ENCODE data around the gene HADHA. TPM values are rescaled to one million over a fixed set of nuclear protein-coding genes. Genes with fewer than 3 reads are reported as not detected.
"Not testable (repeated sequence)": the region's sequence is repeated elsewhere in the genome, so short reads cannot be mapped to it uniquely, and the experiment has no call there.

HADHA gene
- total RNA-seq: 100 to 1,000 TPM; 124 TPM

DNA sequence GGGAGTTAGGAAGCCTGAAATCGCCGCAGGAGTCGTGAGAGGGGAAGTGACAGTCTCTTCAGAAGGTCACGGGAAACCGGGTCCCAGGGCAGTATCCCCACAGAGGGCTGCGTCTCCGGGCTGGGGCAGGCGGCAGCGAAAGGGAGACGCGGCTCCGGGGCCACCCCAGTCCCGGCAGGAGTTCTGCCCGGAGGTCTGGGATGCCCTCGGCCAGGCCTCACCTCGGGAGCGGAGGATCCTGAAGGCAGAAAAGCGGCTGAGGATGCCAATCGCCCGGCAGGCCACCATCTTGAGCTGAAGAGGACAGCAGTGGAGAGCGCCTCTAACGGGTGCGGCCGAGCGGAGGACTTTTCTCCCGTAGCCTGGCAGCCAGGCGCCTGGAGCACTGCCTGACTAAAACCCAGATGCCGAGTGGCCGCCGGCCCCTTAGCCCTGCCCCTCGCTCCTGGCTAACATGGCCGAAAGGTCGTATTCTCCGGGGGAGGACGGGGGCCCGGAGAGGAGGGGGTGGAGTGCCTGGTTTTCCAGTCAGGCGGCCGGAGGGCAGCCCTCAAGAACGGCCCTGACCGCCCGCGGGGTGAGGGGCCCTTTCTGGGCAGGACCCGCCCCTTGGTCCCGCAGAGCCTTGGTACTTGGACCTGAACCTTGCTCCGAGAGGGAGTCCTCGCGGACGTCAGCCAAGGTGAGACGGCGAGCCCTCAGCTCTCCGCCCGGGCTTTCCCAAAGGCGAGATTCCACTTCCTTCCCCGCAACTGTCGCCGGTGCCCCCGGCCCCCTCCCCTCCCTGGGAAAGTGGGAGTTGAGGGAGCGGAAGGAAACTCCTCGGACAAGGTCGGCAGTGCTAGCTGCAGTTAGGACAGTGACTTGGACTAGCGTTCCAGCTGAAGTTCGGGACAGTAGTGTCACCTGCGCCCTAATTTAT is at the start of gene HADHA, which contains the start of gene HADHB:
Gene HADHA (minus strand): TSS at position 324 of the 922 bp plus-strand sequence. CDS start 36 bp downstream, at position 288.
Gene HADHB (plus strand): TSS at position 631 of the 922 bp plus-strand sequence. CDS start 9,316 bp downstream, outside the sequence.
- ChIA-PET POLR2A (interaction anchor here (1.9 kb wide), 1 partner anchor 102 kb away, joined by 11 read pairs; the partner anchor contains the start of genes ADGRF3 and SELENOI), CTCF (interaction anchor here (1.4 kb wide), 2 partner anchors 60 to 86 kb away, joined by 3 to 5 read pairs; no protein-coding TSS in a partner anchor)

DNA sequence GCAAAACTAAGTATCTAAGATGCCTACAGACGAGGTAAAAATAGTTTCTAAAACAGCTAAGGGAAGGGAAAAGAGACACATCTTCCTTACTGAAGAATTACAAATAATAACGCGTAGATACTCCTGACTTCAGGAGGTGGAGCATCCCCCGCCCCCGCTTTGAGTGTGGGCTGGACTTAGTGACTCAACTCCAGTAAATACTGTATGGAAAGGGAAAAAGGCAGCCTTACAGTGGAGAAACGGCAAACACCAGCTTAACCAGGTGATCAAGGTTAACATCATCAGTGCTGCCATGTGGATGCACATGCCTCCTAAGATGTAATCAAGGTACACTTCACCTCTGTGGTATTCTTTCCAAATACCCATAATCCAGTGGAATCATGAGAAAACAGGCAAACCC is 48.2 kb upstream of the HADHA start:
- POLR2A ChIA-PET: no interaction called here
- CTCF ChIA-PET: no interaction called here

DNA sequence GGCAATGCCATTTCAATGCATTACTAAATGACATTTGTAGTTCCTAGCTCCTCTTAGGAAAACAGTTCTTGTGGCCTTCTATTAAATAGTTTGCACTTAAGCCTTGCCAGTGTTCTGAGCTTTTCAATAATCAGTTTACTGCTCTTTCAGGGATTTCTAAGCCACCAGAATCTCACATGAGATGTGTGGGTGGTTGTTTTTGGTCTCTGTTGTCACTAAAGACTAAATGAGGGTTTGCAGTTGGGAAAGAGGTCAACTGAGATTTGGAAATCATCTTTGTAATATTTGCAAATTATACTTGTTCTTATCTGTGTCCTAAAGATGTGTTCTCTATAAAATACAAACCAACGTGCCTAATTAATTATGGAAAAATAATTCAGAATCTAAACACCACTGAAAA is 45.6 kb upstream of the HADHA start:
- POLR2A ChIA-PET: no interaction called here
- CTCF ChIA-PET: no interaction called here

DNA sequence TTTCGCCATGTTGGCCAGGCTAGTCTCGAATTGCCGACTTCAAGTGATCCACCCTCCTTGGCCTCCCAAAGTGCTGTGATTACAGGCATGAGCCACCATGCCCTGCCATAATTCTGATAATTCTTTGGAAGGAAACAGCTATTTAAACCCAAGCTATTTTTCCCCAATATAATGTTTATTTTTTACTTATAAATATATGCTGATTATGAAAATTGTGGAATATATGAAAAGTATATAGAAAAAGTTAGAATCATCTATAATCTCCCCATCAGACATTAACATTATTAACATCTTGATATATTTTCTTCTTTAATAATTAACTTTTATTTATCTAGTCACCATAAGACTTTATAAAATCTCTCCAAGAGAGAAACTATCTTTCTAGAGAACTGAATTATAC is 41.5 kb upstream of the HADHA start:
- ChIA-PET POLR2A (interaction anchor here (0.6 kb wide), 1 partner anchor 353 kb away, joined by 3 read pairs; no protein-coding TSS in a partner anchor), CTCF (no interaction called here)

DNA sequence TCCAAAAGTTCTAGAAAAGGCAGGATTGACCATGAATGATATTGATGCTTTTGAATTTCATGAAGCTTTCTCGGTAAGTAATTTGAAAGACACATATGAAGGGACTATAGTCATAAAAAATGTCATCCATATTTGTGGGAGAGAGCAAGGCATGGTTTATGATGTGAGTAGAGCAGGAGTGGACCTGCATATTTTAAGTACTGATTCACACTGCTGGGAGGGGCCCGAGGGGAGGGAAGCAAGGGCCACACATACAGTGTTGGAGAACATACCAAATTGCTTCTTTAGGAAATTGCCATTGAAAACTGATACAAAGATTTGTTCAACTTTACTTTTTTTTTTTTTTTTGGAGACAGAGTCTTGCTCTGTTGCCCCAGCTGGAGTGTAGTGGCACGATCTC is 39.7 kb upstream of the HADHA start:
- POLR2A ChIA-PET: no interaction called here
- CTCF ChIA-PET: no interaction called here

DNA sequence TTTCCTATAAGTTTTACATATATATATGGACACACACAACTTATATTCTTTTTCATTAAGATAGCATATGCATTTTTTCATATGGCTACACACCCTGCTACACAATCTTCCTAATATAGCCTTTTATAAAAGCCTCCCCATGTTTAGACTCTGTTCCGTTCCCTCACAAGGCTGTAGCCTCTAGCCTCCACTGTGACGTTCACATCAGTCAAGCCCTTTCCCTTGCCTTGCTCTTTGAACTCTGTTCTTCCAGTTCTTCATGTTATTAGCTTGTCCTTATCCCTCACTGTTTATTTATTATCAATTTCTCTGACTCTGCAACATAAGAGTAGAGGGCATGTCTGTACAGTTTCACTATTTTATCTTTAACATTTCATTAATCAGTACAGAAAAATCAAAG is 39.2 kb upstream of the HADHA start:
- ChIA-PET POLR2A (no interaction called here), CTCF (no interaction called here)

DNA sequence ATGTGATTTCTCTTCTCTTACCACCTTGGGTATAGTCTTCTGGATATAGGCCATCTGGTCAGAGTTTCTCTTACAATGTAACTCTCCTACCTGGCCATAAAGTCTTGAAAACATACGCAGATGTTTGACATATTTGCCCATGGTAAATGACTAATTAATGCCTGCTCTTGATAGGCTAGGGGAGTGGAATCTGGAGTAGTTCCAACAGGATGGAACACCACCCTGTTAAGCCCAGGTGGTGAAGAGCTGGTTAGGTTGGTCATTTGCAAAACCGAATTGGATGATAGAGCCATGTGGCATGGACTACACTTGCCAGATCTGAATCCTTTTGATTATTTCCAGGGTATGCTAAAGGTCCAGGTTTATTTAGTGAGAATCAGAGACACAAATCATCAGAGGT is 36.8 kb upstream of the HADHA start:
- CTCF ChIA-PET: no interaction called here

DNA sequence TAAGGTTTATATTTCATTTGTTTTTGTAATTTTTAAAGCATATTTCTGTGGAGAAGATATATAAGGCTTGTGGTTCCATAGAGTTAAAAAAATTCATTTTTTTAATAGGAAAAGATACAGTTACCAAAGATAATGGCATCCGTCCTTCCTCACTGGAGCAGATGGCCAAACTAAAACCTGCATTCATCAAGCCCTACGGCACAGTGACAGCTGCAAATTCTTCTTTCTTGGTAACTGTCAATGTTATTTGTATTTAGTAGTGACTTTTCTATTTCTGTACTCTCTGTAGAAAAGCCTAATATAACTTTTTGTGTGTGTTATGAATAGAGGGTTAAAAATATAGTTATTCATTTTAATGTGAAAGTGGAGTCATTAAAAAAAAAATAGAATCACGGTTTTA is 35.5 kb upstream of the HADHA start:
- ChIA-PET POLR2A (no interaction called here), CTCF (no interaction called here)

More for the DNA sequence above, 36.8 kb upstream of the HADHA start:
- POLR2A ChIA-PET: no interaction called here

DNA sequence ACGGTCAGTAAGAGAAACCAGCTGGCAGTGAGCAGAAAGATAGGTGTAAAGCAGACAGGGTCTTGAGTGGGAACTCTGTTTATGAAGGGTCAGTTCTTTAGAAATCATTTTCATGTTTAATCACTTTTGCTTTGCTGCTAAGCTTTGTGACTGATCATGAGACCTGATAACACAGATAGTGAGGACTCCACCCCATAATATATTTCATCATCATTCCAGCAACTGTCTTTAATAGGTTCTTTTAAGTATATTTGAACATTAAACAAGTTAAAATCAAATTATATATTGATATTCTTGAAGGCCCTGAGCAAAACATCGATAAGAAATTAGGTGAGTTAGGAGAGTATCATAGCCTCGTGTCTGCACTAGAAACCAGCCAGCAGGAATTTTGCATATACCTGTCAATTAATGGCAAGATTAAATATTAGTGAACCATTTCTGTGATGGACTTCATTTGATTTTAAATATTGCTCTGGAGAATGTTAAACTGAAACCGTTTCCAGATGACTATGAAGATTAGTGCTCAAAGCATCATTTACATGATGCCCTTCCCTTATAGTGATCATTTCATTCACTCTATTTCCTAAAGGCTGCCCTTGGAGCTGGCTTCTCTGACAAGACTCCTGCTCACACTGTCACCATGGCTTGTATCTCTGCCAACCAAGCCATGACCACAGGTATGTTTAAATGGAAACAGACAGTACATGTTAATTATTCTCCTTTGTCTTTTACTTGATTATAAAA is 32.2 kb upstream of the HADHA start:
- ChIA-PET POLR2A (interaction anchor here (0.6 kb wide), 1 partner anchor 92 kb away, joined by 3 read pairs; no protein-coding TSS in a partner anchor), CTCF (no interaction called here)

GRCh38 chr2:26274058-26274613 is 29.7 kb upstream of the HADHA start:
- CTCF ChIA-PET: interaction anchor here (0.5 kb wide), 1 partner anchor 89 kb away, joined by 3 read pairs; no protein-coding TSS in a partner anchor
- POLR2A ChIA-PET: no interaction called here

DNA sequence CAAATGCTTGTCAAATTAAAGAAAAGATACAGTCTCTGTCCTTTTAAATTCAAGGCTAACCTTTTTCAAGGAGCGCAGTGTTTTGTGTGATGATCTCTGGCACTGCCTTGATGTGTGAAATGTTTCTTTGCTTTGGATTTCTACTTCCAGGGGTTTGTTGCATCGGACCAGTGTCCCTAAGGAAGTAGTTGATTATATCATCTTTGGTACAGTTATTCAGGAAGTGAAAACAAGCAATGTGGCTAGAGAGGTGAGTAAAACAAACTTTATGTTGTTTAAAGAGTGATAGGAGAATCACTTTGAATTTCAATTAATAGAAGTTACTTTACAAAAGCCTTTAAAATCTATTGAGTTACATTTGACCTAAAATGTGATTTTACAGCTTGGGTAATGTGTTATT is 29.1 kb upstream of the HADHA start:
- ChIA-PET POLR2A (no interaction called here), CTCF (no interaction called here)

DNA sequence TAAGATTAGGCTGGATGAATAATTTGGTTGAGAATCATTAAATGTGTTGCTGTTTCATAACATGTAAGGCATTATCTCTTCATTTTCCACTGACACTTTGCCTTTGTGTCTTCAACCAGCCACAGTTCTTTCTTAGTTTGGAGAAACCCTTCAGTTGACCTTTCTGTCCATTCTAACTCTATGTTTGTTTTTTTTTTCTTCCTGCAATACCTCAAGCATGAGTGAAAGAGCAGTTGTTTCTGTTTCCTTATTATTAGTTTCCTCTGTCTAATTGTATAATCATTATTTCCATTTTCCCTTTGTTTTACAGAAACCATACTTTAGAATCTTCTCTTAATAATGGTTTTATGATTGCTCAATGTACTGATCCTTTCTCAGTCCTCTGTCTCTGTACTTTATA is 25.9 kb upstream of the HADHA start:
- ChIA-PET POLR2A (no interaction called here), CTCF (interaction anchor here (0.8 to 1.2 kb wide), 2 partner anchors 11 to 392 kb away, joined by 3 to 4 read pairs; partner anchors contain the start of gene ASXL2)

- POLR2A ChIA-PET: no interaction called here
- CTCF ChIA-PET: interaction anchor here (1.2 kb wide), 1 partner anchor 10 kb away, joined by 3 read pairs; no protein-coding TSS in a partner anchor
Measured at GRCh38 chr2:26269571-26270158, 25.2 kb upstream of the HADHA start.

DNA sequence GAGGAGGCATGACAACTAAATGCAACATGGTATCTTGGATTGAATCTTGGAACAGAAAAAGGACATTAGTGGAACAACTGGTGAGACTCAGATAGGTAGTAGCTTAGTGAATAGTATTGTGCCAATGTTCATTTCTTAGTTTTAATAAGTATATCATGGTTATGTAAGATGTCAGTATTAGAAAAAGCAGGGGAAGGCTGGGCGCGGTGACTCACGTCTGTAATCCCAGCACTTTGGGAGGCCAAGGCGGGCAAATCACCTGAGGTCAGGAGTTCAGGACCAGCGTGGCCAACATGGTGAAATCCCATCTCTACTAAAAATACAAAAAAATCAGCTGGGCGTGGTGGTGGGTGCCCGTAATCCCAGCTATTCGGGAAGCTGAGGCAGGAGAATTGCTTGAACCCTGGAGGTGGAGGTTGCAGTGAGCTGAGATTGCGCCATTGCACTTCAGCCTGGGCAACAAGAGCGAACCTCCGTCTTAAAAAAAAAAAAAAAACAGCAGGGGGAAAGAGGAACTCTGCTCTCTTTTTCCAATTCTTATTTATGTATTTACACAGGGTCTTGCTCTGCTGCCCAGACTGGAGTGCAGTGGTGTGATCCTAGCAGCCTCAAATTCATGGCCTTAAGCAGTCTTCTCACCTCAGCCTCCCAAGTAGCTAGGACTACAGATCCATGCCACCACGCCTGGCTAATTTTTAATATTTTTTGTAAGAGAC is 24.4 kb upstream of the HADHA start:
- POLR2A ChIA-PET: not testable (repeated sequence)
- CTCF ChIA-PET: interaction anchor here (1.2 kb wide), 1 partner anchor 10 kb away, joined by 3 read pairs; no protein-coding TSS in a partner anchor

DNA sequence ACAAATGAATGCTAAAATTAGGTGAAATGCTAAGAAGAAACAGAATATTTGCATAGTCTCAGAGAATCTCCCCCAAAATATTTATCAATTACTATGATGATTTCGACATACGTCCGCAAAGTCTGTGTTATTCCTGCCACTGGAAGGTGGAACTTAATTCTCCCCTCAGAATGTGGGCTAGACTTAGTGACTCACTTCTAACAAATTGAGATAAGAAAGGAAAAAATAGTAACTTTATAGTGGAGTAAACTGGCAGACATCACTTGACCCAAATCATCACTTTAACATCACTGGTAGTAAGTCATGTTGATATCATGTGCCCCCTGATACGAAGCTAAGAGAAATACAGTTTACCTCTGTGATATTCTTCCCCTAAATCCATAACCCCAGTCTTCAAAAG is 23.8 kb upstream of the HADHA start:
- POLR2A ChIA-PET: no interaction called here
- CTCF ChIA-PET: no interaction called here

- ChIA-PET POLR2A (interaction anchor here (0.6 kb wide), 1 partner anchor 8 kb away, joined by 3 read pairs; no protein-coding TSS in a partner anchor), CTCF (interaction anchor here (1.4 kb wide), 1 partner anchor 11 kb away, joined by 3 read pairs; no protein-coding TSS in a partner anchor)
Measured at GRCh38 chr2:26258836-26259235, 14.4 kb upstream of the HADHA start.

GRCh38 chr2:26255759-26256384 is 11.4 kb upstream of the HADHA start:
- ChIA-PET POLR2A (no interaction called here), CTCF (no interaction called here)

- POLR2A ChIA-PET: no interaction called here
- CTCF ChIA-PET: no interaction called here
Measured at GRCh38 chr2:26251893-26252292, 7.5 kb upstream of the HADHA start.

DNA sequence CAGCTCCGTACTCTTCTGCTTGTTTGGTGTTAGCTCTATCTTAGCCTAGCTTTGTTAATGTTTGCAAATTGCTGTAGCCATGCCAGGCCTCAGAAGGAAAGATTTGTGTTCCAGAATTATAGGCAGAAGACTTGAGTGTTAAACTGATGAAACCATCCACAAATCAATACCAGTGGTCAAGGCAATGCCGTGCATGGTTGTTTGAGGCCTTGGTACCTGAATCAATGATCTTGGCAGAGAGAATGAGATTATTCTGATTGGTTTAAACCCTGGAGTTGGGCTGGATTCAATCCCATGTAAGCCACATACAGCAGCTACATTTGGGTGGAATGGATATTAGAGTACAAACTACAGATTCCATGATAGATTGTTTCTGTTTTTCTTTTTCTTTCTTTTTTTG is 5.2 kb upstream of the HADHA start:
- CTCF ChIA-PET: no interaction called here

More for the DNA sequence above, 5.2 kb upstream of the HADHA start:
- POLR2A ChIA-PET: no interaction called here
